HEK293 (cell line): ENCODE results near the gene FSTL5.

Source experiments
- EGR2 ChIP-seq: fragments of 450-650 bp; formaldehyde crosslinking; IDR thresholded peaks from 2 replicates; pipeline ENCODE4 v1.5.1; 2016; ENCODE audit warnings: low read depth, missing biosample characterization, missing genetic modification characterization
- REPIN1 ChIP-seq: fragments of 450-650 bp; formaldehyde crosslinking; IDR thresholded peaks from 2 replicates; pipeline ENCODE4 v1.5.1; 2017; ENCODE audit warnings: missing biosample characterization, missing genetic modification characterization, low read depth
- ZFP69B ChIP-seq: fragments of 450-650 bp; formaldehyde crosslinking; IDR thresholded peaks from 2 replicates; pipeline ENCODE4 v1.5.1; 2016; ENCODE audit warnings: missing biosample characterization, missing genetic modification characterization
- ZNF76 ChIP-seq: fragments of 450-650 bp; formaldehyde crosslinking; IDR thresholded peaks from 2 replicates; pipeline ENCODE4; 2016; ENCODE audit warnings: low read depth, missing biosample characterization, missing genetic modification characterization, borderline replicate concordance
- ZNF776 ChIP-seq: fragments of 450-650 bp; formaldehyde crosslinking; IDR thresholded peaks from 2 replicates; pipeline ENCODE4 v1.5.0; 2017; ENCODE audit warnings: missing biosample characterization, missing genetic modification characterization, borderline replicate concordance
- ZSCAN23 ChIP-seq: fragments of 450-650 bp; formaldehyde crosslinking; IDR thresholded peaks from 2 replicates; pipeline ENCODE4 v1.5.1; 2016; ENCODE audit warnings: missing biosample characterization, missing genetic modification characterization
- TF ChIP-seq, protein P1 (sequence below): fragments of 450-650 bp; formaldehyde crosslinking; IDR thresholded peaks from 2 replicates; pipeline ENCODE4 v1.5.1; 2016; ENCODE audit warnings: missing biosample characterization, missing genetic modification characterization

DNA sequence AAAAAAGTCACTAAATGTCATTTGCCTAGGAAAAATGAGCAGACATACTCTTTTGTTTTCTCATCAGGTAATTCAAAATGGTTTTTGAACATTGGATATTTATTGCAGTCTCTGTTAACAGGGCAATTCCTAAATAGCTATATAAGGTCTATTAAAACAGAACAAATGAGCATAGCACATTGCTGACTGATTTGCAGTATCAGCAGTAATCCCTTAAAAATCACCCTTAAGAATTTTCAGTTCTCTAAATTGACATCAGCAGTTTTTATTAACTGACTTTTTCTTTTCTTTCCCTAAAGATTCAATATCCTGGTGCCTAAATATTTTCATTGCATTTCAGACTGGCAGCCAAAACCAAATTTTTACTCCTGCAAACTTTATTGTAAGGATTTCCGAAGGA, 270.2 kb downstream of the FSTL5 start:
- TF ChIP-seq ZFP69B (tag by site-specific recombination) (no peak), ZNF76 (tag by site-specific recombination) (no peak), ZSCAN23 (tag by site-specific recombination) (no peak), EGR2 (tag by site-specific recombination) (no peak), REPIN1 (tag by site-specific recombination) (no peak), ZNF776 (tag by site-specific recombination) (no peak)
- TF ChIP-seq, protein P1, sequence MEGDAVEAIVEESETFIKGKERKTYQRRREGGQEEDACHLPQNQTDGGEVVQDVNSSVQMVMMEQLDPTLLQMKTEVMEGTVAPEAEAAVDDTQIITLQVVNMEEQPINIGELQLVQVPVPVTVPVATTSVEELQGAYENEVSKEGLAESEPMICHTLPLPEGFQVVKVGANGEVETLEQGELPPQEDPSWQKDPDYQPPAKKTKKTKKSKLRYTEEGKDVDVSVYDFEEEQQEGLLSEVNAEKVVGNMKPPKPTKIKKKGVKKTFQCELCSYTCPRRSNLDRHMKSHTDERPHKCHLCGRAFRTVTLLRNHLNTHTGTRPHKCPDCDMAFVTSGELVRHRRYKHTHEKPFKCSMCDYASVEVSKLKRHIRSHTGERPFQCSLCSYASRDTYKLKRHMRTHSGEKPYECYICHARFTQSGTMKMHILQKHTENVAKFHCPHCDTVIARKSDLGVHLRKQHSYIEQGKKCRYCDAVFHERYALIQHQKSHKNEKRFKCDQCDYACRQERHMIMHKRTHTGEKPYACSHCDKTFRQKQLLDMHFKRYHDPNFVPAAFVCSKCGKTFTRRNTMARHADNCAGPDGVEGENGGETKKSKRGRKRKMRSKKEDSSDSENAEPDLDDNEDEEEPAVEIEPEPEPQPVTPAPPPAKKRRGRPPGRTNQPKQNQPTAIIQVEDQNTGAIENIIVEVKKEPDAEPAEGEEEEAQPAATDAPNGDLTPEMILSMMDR = no peak
